ENCODE measurements around the gene LIMS2.

LIMS2 gene

DNA sequence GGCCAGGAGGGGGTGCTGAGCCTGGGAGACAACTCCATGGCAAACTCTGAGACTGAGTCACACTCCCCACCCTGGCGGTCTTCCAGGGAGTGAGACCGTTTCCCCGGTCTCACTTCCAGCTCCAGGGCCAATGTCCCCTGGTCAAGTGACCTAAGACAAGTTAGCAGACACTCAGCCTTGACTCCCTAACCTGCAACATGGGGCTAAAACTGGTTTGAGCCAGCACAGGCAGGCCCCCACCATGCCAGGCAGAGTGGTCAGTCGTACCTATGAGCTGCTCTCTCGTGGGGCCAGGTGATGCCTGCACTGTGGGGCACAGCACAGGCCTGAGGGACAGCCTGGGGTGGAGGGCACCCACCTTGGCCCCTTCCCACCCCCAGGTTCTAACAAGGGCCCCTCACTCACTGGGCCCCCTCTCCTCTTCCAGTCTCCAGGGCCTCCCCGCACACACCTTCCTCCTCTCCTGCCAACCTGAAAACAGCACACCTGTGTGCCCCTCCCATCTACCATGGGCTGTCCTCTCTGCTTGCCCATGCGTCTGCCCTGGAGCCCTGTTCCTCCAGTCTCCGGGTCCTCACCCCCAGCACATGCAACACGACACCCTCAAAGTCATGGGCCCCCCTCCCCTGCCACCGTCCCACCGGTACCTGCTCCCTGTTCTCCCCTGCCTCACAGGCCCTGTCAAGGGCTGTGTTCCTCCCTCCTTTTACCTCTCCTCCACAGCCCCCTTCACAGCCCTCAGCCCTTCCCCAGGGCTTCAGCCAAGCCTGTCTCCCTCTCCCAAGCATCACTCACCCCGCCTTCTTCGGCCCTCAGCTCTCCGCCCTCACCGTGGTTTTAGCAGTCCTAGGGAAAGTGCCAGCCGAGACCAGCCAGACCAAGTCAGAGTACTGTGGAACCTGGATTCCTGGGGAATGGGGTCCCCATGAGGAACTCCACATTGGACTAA lies 27.8 kb downstream of the LIMS2 start:
- no peak overlapping the region for H3K9ac ChIP-seq (ENCODE audit: low read length in 5 of 5)

DNA sequence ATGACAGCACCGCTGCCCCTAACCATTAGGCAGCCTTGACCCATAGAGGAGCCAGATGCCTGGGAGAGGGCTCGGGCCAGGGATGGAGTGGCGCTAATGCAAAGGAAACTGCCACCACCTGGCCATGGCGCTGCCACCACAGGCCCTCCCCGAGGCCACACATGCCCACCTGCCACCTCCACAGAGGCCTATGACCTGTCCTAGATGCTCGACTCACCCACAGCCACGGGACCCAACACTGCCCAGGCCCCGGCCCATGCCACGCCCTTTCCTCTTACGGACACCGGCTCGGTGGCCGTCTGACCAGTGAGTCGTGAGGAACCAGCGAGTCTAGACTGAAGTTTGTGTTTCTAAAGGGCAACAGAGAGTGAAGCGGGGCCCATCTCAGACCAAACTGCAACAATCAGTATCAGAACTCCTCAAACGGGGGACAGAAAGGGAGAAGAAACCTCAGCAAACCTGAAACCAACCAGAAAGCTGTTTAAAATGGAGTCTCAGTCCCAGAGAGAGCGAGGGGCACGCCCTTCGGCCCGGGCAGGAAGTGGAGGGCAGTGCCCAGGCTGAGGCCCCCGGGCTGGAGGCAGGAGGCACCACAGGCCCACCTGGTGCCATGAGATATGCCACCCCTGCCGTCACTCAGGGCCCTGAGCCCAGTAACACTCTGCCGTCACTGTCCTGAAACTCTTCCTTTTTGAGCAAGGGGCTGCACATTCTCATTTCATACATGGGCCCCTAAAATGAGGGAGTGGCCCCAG lies 28.7 kb downstream of the LIMS2 start:
- H3K4me3 ChIP-seq (ENCODE audit: low read depth in 1 of 5, low read length in 5 of 5), result no peak overlapping the region
- peaks cover 0 to 17% (median 6%) of the 10 kb centered on the region in 5 donors for H3K36me3 ChIP-seq (ENCODE audit: control insufficient read depth in 5 of 5, insufficient read depth in 5 of 5, low read length in 5 of 5)
- H3K4me1 ChIP-seq (ENCODE audit: control insufficient read depth in 5 of 5, insufficient read depth in 5 of 5, low read length in 5 of 5), result peaks cover 4 to 94% (median 30%) of the 10 kb centered on the region in 5 donors
- no peaks in the 10 kb centered on the region for H3K27me3 ChIP-seq (ENCODE audit: control insufficient read depth in 5 of 5, insufficient read depth in 4 of 5, low read length in 5 of 5)
- H3K9ac ChIP-seq (ENCODE audit: low read length in 5 of 5), result no peak overlapping the region
- no peak overlapping the region for H3K27ac ChIP-seq (ENCODE audit: low read depth, low read length)
- no peaks in the 10 kb centered on the region for H3K9me3 ChIP-seq (ENCODE audit: control insufficient read depth in 5 of 5, low read length in 5 of 5)

More for the DNA sequence above, 27.8 kb downstream of the LIMS2 start:
- H3K9me3 ChIP-seq (ENCODE audit: control insufficient read depth in 5 of 5, low read length in 5 of 5), result no peaks in the 10 kb centered on the region
- no peaks in the 10 kb centered on the region for H3K27me3 ChIP-seq (ENCODE audit: control insufficient read depth in 5 of 5, insufficient read depth in 4 of 5, low read length in 5 of 5)
- peaks cover 0 to 22% (median 6%) of the 10 kb centered on the region in 5 donors for H3K36me3 ChIP-seq (ENCODE audit: control insufficient read depth in 5 of 5, insufficient read depth in 5 of 5, low read length in 5 of 5)
- H3K4me1 ChIP-seq (ENCODE audit: control insufficient read depth in 5 of 5, insufficient read depth in 5 of 5, low read length in 5 of 5), result peaks cover 4 to 95% (median 36%) of the 10 kb centered on the region in 5 donors
- no peak overlapping the region for H3K27ac ChIP-seq (ENCODE audit: low read depth, low read length)
- no peak overlapping the region for H3K4me3 ChIP-seq (ENCODE audit: low read depth in 1 of 5, low read length in 5 of 5)

DNA sequence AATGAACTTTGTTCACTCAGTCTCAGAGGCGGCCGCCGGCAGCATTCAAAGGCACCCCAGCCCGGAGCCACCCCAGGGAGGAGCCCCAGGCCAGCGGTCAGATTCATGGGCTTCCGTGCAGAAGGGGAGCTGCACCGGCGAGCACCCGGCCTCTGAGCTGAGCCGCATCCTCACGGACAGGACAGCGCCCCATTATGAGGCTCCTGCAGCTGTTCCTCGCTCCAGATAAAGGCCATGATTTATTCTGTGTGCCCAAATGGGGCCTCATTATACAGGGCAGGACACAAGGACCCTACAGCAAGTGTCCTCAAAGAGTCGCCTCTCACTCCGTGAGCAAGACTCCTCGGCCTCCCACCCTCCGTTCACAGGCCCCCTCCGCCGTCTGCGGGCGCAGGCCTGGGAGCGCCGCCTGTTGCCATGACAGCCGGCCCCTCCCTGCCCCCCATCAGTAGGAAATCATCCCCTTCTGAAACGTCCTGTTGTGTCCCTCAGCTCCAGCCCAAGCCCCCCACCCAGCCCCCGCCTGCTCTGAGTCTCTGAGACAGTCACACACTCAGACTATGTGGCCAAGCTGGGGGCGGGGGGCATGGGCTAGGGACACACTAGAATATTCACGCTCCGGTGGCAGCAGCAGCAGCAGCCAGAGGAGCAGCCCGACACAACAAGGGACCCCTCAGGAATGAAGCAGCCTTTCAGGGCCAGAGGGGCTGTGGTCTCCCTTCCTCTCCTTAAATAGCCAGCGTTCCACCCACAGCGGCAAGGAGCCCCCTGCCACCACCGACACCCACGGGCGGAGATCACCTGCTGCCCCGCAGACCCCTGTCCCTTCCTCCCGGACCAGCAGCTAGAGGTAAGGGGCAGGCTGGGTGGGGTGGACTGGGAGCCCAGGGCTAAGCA lies 29.7 kb downstream of the LIMS2 start, which contains the start of gene GPR17:
GPR17 (plus strand) TSS at position 759 of the 897 bp plus-strand sequence. CDS start 4,583 bp downstream, outside the sequence.
- peaks cover 0 to 14% (median 2%) of the 10 kb centered on the region in 5 donors for H3K36me3 ChIP-seq (ENCODE audit: control insufficient read depth in 5 of 5, insufficient read depth in 5 of 5, low read length in 5 of 5)
- H3K27ac ChIP-seq (ENCODE audit: low read depth, low read length), result no peak within 1 kb of the TSS
- H3K27me3 ChIP-seq (ENCODE audit: control insufficient read depth in 5 of 5, insufficient read depth in 4 of 5, low read length in 5 of 5), result no peaks in the 10 kb centered on the region
- peaks cover 4 to 92% (median 30%) of the 10 kb centered on the region in 5 donors for H3K4me1 ChIP-seq (ENCODE audit: control insufficient read depth in 5 of 5, insufficient read depth in 5 of 5, low read length in 5 of 5)
- H3K9me3 ChIP-seq (ENCODE audit: control insufficient read depth in 5 of 5, low read length in 5 of 5), result no peaks in the 10 kb centered on the region
- H3K4me3 ChIP-seq (ENCODE audit: low read depth in 1 of 5, low read length in 5 of 5), result no peak within 1 kb of the TSS
- no peak within 1 kb of the TSS for H3K9ac ChIP-seq (ENCODE audit: low read length in 5 of 5)

DNA sequence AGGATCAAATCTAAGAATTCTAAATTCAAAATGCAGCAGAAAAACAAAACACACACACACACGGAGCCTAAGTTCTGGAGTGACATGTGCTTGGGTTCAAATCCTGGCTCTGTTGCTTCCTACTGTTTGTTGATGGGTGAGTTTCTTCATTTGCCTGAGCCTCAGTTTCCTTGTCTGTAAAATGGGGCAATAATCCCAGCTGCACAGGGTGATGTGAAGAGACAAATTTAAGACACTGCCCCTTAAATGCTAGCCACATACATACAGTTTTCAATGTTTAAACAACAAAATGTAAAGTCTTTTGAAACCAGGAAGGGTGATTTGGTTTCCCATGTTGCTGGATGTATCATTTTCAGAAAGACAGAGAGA lies 30.3 kb downstream of the LIMS2 start:
- H3K27ac ChIP-seq (ENCODE audit: low read depth, low read length), result no peak overlapping the region

GRCh38 chr2:127644066-127645025 lies 31.0 kb downstream of the LIMS2 start:
- Histone ChIP-seq H3K4me1 (ENCODE audit: control insufficient read depth in 5 of 5, insufficient read depth in 5 of 5, low read length in 5 of 5) (peaks cover 2 to 90% (median 26%) of the 10 kb centered on the region in 5 donors), H3K27ac (ENCODE audit: low read depth, low read length) (no peak overlapping the region), H3K9ac (ENCODE audit: low read length in 5 of 5) (no peak overlapping the region), H3K27me3 (ENCODE audit: control insufficient read depth in 5 of 5, insufficient read depth in 4 of 5, low read length in 5 of 5) (no peaks in the 10 kb centered on the region), H3K9me3 (ENCODE audit: control insufficient read depth in 5 of 5, low read length in 5 of 5) (no peaks in the 10 kb centered on the region), H3K36me3 (ENCODE audit: control insufficient read depth in 5 of 5, insufficient read depth in 5 of 5, low read length in 5 of 5) (peaks cover 0 to 19% (median 2%) of the 10 kb centered on the region in 5 donors), H3K4me3 (ENCODE audit: low read depth in 1 of 5, low read length in 5 of 5) (no peak overlapping the region)

More for the DNA sequence above, 30.3 kb downstream of the LIMS2 start:
- peaks cover 0 to 17% (median 2%) of the 10 kb centered on the region in 5 donors for H3K36me3 ChIP-seq (ENCODE audit: control insufficient read depth in 5 of 5, insufficient read depth in 5 of 5, low read length in 5 of 5)
- no peaks in the 10 kb centered on the region for H3K27me3 ChIP-seq (ENCODE audit: control insufficient read depth in 5 of 5, insufficient read depth in 4 of 5, low read length in 5 of 5)
- no peak overlapping the region for H3K4me3 ChIP-seq (ENCODE audit: low read depth in 1 of 5, low read length in 5 of 5)
- no peaks in the 10 kb centered on the region for H3K9me3 ChIP-seq (ENCODE audit: control insufficient read depth in 5 of 5, low read length in 5 of 5)
- peaks cover 4 to 92% (median 30%) of the 10 kb centered on the region in 5 donors for H3K4me1 ChIP-seq (ENCODE audit: control insufficient read depth in 5 of 5, insufficient read depth in 5 of 5, low read length in 5 of 5)
- H3K9ac ChIP-seq (ENCODE audit: low read length in 5 of 5), result no peak overlapping the region

- Histone ChIP-seq H3K9me3 (ENCODE audit: control insufficient read depth in 5 of 5, low read length in 5 of 5) (no peaks in the 10 kb centered on the region), H3K27me3 (ENCODE audit: control insufficient read depth in 5 of 5, insufficient read depth in 4 of 5, low read length in 5 of 5) (no peaks in the 10 kb centered on the region), H3K9ac (ENCODE audit: low read length in 5 of 5) (no peak overlapping the region), H3K27ac (ENCODE audit: low read depth, low read length) (no peak overlapping the region), H3K36me3 (ENCODE audit: control insufficient read depth in 5 of 5, insufficient read depth in 5 of 5, low read length in 5 of 5) (peaks cover 0 to 27% (median 10%) of the 10 kb centered on the region in 5 donors), H3K4me1 (ENCODE audit: control insufficient read depth in 5 of 5, insufficient read depth in 5 of 5, low read length in 5 of 5) (peaks cover 0 to 91% (median 22%) of the 10 kb centered on the region in 5 donors), H3K4me3 (ENCODE audit: low read depth in 1 of 5, low read length in 5 of 5) (no peak overlapping the region)
These were observed 31.8 kb downstream of the LIMS2 start for GRCh38 chr2:127643439-127644065.

GRCh38 chr2:127642706-127643438 lies 32.5 kb downstream of the LIMS2 start:
- H3K4me3 ChIP-seq (ENCODE audit: low read depth in 1 of 5, low read length in 5 of 5), result no peak overlapping the region
- no peak overlapping the region for H3K27ac ChIP-seq (ENCODE audit: low read depth, low read length)
- no peak overlapping the region for H3K9ac ChIP-seq (ENCODE audit: low read length in 5 of 5)
- H3K27me3 ChIP-seq (ENCODE audit: control insufficient read depth in 5 of 5, insufficient read depth in 4 of 5, low read length in 5 of 5), result no peaks in the 10 kb centered on the region
- no peaks in the 10 kb centered on the region for H3K9me3 ChIP-seq (ENCODE audit: control insufficient read depth in 5 of 5, low read length in 5 of 5)
- H3K4me1 ChIP-seq (ENCODE audit: control insufficient read depth in 5 of 5, insufficient read depth in 5 of 5, low read length in 5 of 5), result peaks cover 4 to 91% (median 24%) of the 10 kb centered on the region in 5 donors
- peaks cover 0 to 28% (median 11%) of the 10 kb centered on the region in 5 donors for H3K36me3 ChIP-seq (ENCODE audit: control insufficient read depth in 5 of 5, insufficient read depth in 5 of 5, low read length in 5 of 5)

DNA sequence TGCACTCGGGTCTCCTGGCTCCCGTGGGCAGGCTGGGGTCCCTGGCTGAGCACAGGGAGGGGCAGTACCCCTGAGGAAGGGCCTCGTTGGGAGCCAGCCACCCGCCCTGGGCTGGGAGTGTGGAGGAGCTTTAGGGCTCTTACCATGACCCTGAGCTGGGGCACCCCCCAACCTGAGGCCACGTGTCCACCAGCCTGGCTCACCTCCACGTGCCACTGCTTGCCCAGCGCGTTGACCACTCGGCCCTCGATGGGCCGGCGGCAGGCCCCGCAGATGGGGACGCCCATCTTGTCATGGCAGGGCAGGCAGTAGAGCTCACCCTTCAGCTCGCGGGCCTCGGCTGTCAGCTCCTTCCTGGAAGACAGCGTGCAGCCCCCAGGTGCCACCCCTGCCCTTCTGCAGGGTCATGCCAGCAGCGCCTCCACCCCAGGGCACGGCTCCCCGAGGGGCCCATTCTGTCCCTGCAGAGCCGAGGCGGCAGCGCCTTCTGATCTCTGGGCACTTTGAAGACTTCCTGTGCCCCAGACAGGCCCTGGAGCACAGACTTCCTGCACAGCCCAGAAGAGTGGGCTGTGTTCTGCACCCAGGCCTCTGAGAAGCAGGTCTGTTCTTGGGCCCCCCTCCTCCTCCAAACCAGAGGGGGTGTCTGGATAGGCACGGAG lies 33.4 kb downstream of the LIMS2 start:
- no peak overlapping the region for H3K27ac ChIP-seq (ENCODE audit: low read depth, low read length)

More for the DNA sequence above, 33.4 kb downstream of the LIMS2 start:
- Histone ChIP-seq H3K4me3 (ENCODE audit: low read depth in 1 of 5, low read length in 5 of 5) (no peak overlapping the region), H3K4me1 (ENCODE audit: control insufficient read depth in 5 of 5, insufficient read depth in 5 of 5, low read length in 5 of 5) (peaks cover 7 to 91% (median 24%) of the 10 kb centered on the region in 5 donors), H3K9ac (ENCODE audit: low read length in 5 of 5) (no peak overlapping the region), H3K36me3 (ENCODE audit: control insufficient read depth in 5 of 5, insufficient read depth in 5 of 5, low read length in 5 of 5) (peaks cover 0 to 28% (median 11%) of the 10 kb centered on the region in 5 donors), H3K9me3 (ENCODE audit: control insufficient read depth in 5 of 5, low read length in 5 of 5) (no peaks in the 10 kb centered on the region), H3K27me3 (ENCODE audit: control insufficient read depth in 5 of 5, insufficient read depth in 4 of 5, low read length in 5 of 5) (no peaks in the 10 kb centered on the region)
